Measurements from ENCODE around the gene SNAPC1. TPM values are rescaled to one million over a fixed set of nuclear protein-coding genes. Genes with fewer than 3 reads are reported as not detected.

The SNAPC1 gene
- polyA plus RNA-seq, 3 donors = 1.7 to 6.1 (median 4.9) TPM

GRCh38 chr14:61774861-61775260 is 12.6 kb downstream of the SNAPC1 start:
- H3K27ac ChIP-seq (ENCODE audit: low read depth, low read length) = no peak overlapping the region
- 96 to 100% (median 98%) methylated on average over 1 of the region's 1 CpG for WGBS, 3 donors

- 66 to 90% (median 68%) methylated on average over 2 to 3 of the region's 3 CpGs for WGBS, 3 donors
- no peak overlapping the region for H3K27ac ChIP-seq (ENCODE audit: low read depth, low read length)
Observed at GRCh38 chr14:61780125-61780524, 17.9 kb downstream of the SNAPC1 start.

- 92 to 99% (median 97%) methylated on average over 5 of the region's 5 CpGs for WGBS, 3 donors
- no peak overlapping the region for H3K27ac ChIP-seq (ENCODE audit: low read depth, low read length)
Observed at GRCh38 chr14:61797309-61797708, 35.1 kb downstream of the SNAPC1 start.

GRCh38 chr14:61802010-61802568 is 39.9 kb downstream of the SNAPC1 start:
- 84 to 87% (median 87%) methylated on average over 2 of the region's 2 CpGs for WGBS, 3 donors
- no peak overlapping the region for H3K27ac ChIP-seq (ENCODE audit: low read depth, low read length)

GRCh38 chr14:61803755-61804154 is 41.5 kb downstream of the SNAPC1 start:
- WGBS, 3 donors = 79 to 88% (median 81%) methylated on average over 2 of the region's 2 CpGs

GRCh38 chr14:61805451-61805850 is 43.2 kb downstream of the SNAPC1 start:
- WGBS, 3 donors = 95 to 98% (median 98%) methylated on average over 4 of the region's 4 CpGs
- H3K27ac ChIP-seq (ENCODE audit: low read depth, low read length) = no peak overlapping the region

More at GRCh38 chr14:61803755-61804154, 41.5 kb downstream of the SNAPC1 start:
- no peak overlapping the region for H3K27ac ChIP-seq (ENCODE audit: low read depth, low read length)

- H3K27ac ChIP-seq (ENCODE audit: low read depth, low read length) = no peak overlapping the region
- WGBS, 3 donors = 72 to 77% (median 73%) methylated on average over 15 of the region's 15 CpGs
Observed at GRCh38 chr14:61811882-61812346, 49.7 kb downstream of the SNAPC1 start.

GRCh38 chr14:61812347-61813095 is 50.3 kb downstream of the SNAPC1 start, which contains the start of gene SYT16:
SYT16 (plus strand) TSS chr14:61812703.
- 3 to 5% (median 3%) methylated on average over 52 to 92 of the region's 95 CpGs for WGBS, 3 donors
- no peak within 1 kb of the TSS for H3K27ac ChIP-seq (ENCODE audit: low read depth, low read length)

GRCh38 chr14:61813096-61813606 is 50.9 kb downstream of the SNAPC1 start:
- no peak overlapping the region for H3K27ac ChIP-seq (ENCODE audit: low read depth, low read length)
- 19 to 24% (median 22%) methylated on average over 24 to 25 of the region's 25 CpGs for WGBS, 3 donors

- WGBS, 3 donors = 93 to 97% (median 95%) methylated on average over 2 of the region's 2 CpGs
- no peak overlapping the region for H3K27ac ChIP-seq (ENCODE audit: low read depth, low read length)
Observed at GRCh38 chr14:61822458-61822857, 60.2 kb downstream of the SNAPC1 start.

- 86 to 90% (median 89%) methylated on average over 3 of the region's 3 CpGs for WGBS, 3 donors
- H3K27ac ChIP-seq (ENCODE audit: low read depth, low read length) = no peak overlapping the region
Observed at GRCh38 chr14:61832783-61833182, 70.6 kb downstream of the SNAPC1 start.

GRCh38 chr14:61836184-61836583 is 74.0 kb downstream of the SNAPC1 start:
- no peak overlapping the region for H3K27ac ChIP-seq (ENCODE audit: low read depth, low read length)
- WGBS, 3 donors = 81 to 88% (median 84%) methylated on average over 3 of the region's 3 CpGs

- H3K27ac ChIP-seq (ENCODE audit: low read depth, low read length) = no peak overlapping the region
- 77 to 90% (median 89%) methylated on average over 1 of the region's 1 CpG for WGBS, 3 donors
Observed at GRCh38 chr14:61836807-61837206, 74.6 kb downstream of the SNAPC1 start.

- WGBS, 3 donors = 39 to 46% (median 44%) methylated on average over 10 of the region's 10 CpGs
- no peak overlapping the region for H3K27ac ChIP-seq (ENCODE audit: low read depth, low read length)
Observed at GRCh38 chr14:61837336-61838229, 75.4 kb downstream of the SNAPC1 start.

- WGBS, 3 donors = 62 to 72% (median 70%) methylated on average over 5 of the region's 5 CpGs
- H3K27ac ChIP-seq (ENCODE audit: low read depth, low read length) = no peak overlapping the region
Observed at GRCh38 chr14:61838661-61839245, 76.5 kb downstream of the SNAPC1 start.

- 37 to 68% (median 49%) methylated on average over 4 of the region's 4 CpGs for WGBS, 3 donors
Observed at GRCh38 chr14:61839507-61839906, 77.3 kb downstream of the SNAPC1 start.

GRCh38 chr14:61841145-61841544 is 78.9 kb downstream of the SNAPC1 start:
- no peak overlapping the region for H3K27ac ChIP-seq (ENCODE audit: low read depth, low read length)

More at GRCh38 chr14:61839507-61839906, 77.3 kb downstream of the SNAPC1 start:
- H3K27ac ChIP-seq (ENCODE audit: low read depth, low read length) = no peak overlapping the region
